Gastrocnemius medialis (tissue), 4 donors: Measurements from ENCODE around the gene POLA1.

Experiments used
- CTCF ChIP-seq, 5 experiments: fragments of 450-650 bp in 3 of 5; fragments of 200-600 bp in 2 of 5; sonication (generic) in 2 of 5; IDR thresholded peaks in 4 of 5; conservative IDR thresholded peaks in 1 of 5; 1 replicate in 4 of 5; 2 replicates in 1 of 5; pipeline ENCODE4 v1.5.1; 2016 to 2019; ENCODE audit warnings: antibody characterized with exemption in 5 of 5, mild to moderate bottlenecking in 3 of 5, moderate library complexity in 3 of 5
- POLR2A ChIP-seq, 2 donors: fragments of 450-650 bp; IDR thresholded peaks; one replicate each; pipeline ENCODE4 v1.6.1; 2017; ENCODE audit warnings: antibody characterized with exemption in 2 of 2, mild to moderate bottlenecking in 2 of 2, moderate library complexity in 2 of 2

- TF ChIP-seq CTCF (IDR thresholded peaks at IDR 0.05 in 4 of 5, conservative IDR thresholded peaks at IDR 0.05 in 1 of 5) = no peak
- TF ChIP-seq POLR2A (IDR thresholded peaks at IDR 0.05) = no peak
Measured at GRCh38 chrX:24877288-24877664, 183.6 kb downstream of the POLA1 start.
